Activated CD8-positive, alpha-beta memory T cell treated with anti-CD3 and anti-CD28 coated beads for 36 hours (primary cell): ENCODE data around the gene LCE4A. TPM values are rescaled to one million over a fixed set of nuclear protein-coding genes. Genes with fewer than 3 reads are reported as not detected.

ENCODE experiments used
- CTCF ChIA-PET: fragments of 350-600 bp; sonication (Branson Sonifier 250); formaldehyde crosslinking; loops from one replicate; lab custom pipeline; 2021; ENCODE audit warnings: antibody characterized with exemption; lab: Charles Lee
- POLR2A ChIA-PET: fragments of 350-600 bp; sonication (Branson Sonifier 250); formaldehyde crosslinking; loops from one replicate; lab custom pipeline; 2021; ENCODE audit warnings: antibody characterized with exemption; lab: Charles Lee
- total RNA-seq, 2 experiments: library from RNA; stranded (reverse); gene quantifications; one replicate each; pipeline ENCODE4 v1.2.3, GENCODE V29; 2021

The LCE4A gene
- total RNA-seq, 2 experiments from 2014 or later: not detected

DNA sequence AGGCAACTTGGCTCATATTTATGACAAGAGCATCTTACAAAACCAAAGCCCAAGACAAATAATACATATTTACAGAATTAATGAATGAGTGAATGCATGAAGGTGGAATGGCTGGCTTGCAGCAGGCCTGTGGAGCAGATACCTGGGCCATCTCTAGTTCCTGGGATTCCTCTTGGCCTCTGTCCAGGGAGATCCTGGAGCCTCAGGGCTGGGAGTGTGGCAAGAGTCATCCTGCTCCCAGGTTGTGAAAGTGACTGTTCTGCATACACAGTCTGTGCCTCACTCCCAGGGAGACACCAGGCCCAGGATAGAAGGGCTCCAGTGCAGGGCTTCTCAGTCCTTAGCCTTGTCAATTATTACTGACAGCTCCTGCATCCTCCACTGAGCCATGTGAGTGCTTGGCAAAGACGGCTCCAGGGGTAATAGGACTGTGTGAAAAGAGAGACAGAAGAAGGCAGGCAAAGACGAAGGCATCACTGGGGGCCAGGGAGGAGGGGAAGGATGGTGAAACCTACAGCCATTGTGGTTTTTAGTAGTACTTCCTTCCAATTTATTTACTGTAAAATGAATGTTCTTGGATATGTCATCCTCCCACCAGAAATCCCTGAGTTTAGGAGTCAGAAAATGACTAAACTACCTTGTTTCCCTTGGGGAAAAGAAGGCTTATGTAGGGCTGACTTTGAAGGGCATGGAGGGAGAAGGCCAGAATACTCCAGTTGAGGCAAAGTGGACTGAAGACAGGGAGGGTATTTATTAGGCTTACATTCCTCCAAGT, 35.6 kb downstream of the LCE4A start:
- POLR2A ChIA-PET: no interaction called here
- CTCF ChIA-PET: no interaction called here

DNA sequence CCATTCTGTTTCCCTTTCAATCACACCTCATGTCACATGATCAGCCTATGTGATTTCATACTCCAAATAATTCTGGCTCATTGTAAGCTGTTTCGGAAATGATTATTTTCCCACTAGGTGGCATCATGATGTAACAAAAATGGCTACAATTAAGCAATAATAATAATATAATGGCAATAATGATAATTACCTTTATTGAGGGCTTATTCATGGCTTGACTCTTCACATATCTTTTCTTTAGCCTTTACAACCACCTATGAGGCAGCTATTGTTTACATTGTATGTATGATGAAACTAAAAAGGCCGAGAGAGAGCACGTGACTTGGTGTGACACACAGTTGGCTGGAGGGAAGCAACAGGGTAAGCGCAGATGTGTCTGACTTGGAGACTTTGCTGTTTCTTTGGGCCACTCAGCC, 37.3 kb downstream of the LCE4A start:
- POLR2A ChIA-PET: no interaction called here

DNA sequence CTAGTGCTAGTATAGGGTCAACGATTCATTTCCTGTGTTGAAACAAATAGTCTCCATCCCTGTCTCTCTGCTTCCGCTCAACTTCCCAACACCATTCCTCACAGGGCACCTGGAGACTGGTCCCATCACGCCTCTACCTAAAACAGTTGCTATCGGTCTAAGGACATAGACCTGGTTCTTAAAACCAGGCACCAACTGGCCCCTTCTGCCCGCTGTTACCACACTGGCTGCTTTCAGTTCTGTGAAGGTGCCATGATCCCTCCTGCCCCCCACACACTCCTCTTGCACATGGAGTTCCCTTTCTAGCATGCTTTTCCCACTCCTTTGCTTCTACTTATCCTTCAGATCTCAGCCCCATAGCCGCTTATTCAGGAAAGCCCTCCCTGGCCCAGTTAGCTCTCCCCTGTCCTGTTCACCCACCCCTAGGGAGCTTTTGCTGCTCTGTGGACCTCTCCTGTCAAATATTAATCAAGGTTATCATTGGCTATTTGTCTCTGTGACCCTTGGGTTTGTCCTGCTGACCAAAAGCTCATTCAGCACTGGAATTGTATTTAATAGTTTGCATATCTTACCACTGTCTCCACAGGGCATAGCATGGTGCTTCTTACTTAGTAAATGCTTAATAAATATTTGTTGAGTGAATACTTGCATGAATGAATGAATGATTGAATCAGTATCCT, 37.9 kb downstream of the LCE4A start:
- ChIA-PET POLR2A (no interaction called here), CTCF (no interaction called here)

More for the DNA sequence above, 37.3 kb downstream of the LCE4A start:
- CTCF ChIA-PET: no interaction called here

DNA sequence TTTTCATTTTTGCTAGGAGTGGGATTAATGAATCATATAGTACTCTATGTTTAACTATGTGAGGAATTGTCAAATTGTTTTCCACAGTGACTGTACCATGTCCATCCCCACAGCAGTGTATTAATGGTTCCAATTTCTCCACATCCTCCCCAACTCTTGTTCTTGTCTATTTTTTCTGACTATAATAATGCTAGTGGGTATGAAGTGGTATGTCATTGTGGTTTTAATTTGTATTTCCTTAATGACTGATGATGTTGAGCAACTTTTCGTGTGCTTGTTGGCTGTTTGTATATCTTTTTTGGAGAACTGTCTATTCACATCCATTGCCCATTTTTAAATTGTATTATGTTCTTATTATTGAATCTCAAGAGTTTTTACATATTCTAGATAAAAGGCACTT, 39.9 kb downstream of the LCE4A start:
- ChIA-PET POLR2A (no interaction called here), CTCF (no interaction called here)

DNA sequence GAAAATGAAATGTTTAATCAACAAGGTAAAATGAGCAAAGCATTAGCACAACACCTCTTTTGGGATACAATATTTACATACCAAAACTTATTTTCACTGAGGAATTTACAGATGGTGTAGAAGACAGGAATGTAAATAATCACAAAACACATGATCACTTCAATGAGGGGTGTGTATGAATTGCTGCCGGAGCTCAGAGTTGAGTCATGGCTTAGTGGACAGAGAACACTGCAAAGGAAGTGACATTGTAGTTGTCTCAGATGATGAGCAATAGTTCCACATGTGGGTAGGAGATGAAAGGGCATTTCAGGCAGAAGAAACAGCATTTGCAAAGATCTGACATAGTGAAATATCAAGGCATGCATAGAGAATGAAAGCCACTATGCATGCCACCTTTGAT, 44.3 kb downstream of the LCE4A start:
- CTCF ChIA-PET: no interaction called here
- POLR2A ChIA-PET: no interaction called here

DNA sequence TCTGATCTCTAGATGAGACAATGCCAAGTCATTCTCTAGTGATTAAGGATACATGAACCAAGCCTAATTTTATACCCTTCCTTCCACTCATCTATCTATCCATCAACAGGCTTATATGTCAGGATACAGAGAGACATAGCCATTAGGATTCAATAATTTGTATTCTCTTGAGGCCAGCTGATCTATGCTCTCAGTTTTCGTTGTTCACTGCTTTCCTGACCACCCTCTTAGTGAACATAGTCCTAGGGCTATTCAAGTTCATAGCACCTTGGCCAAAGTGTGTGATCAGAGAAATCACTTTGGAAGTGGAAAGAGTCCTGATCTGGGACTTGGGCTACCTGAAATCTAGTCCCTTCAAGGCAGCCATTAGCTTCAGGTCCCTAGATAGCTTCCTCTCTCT, 45.6 kb downstream of the LCE4A start:
- POLR2A ChIA-PET: no interaction called here
- CTCF ChIA-PET: no interaction called here

DNA sequence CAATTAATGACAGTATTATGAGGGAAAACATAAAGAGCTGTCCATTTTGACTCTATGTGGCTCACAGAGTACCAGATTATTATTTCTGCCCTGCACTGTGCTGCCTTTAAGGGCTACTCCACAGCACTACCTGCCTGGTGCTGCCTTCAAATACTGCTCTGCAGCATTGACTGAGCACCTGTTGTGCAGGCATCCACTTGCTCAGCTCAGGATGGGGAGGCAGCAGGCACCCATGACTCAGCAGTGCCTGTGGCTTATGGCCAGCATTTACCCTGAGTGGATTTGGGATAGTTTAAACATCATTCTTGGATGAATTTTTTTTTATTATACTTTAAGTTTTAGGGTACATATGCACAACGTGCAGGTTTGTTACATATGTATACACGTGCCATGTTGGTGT, 48.9 kb downstream of the LCE4A start:
- POLR2A ChIA-PET: no interaction called here
- CTCF ChIA-PET: no interaction called here

DNA sequence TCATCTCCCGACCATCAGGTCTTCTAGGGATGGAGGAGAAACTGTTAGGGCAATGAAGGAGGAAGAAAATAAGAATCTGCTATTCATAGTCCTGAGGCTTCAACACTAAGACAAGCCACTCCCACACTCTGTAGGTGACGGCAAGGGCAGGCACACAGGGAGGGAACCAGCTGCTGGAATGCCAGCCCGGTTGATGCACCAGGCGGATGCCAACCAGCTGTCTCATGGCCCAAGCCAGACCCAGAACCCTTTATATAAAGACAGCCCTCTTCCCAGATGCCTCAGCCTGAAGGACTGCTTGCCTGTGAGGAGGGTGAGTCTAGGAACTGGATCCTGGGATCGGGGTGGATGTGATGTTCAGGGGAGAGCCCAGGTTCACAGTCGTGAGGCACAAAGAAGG, 49.8 kb downstream of the LCE4A start, which contains the start of gene KPRP:
KPRP (plus strand) TSS at position 279 of the 400 bp plus-strand sequence. CDS start 1,564 bp downstream, outside the sequence.
- ChIA-PET POLR2A (no interaction called here), CTCF (no interaction called here)

DNA sequence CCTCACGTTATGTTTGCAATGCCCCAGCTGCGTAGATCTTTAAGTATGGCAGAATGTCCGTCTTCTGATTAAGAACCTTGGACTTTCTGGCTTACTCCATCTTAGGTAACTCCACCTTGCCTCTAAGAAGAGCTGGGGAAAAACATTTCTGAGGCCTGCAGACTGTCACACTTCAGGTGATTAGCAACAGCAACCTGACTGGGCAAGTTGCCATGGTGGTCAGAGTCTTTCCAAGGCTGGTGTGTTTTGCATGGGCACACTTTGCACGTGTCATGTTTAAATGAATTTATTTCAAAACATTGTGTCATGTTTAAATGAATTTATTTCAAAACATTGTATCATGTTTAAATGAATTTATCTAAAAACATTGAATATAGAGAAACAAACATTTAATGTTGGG, 50.7 kb downstream of the LCE4A start:
- ChIA-PET CTCF (no interaction called here), POLR2A (no interaction called here)

Other genes starting within 250 kb of the LCE4A start
- not detected for gene LCE5A, start 197.4 kb upstream of the LCE4A start, total RNA-seq
- gene CRCT1, start 193.7 kb upstream of the LCE4A start, total RNA-seq: not detected
- not detected for gene LCE3E, start 141.4 kb upstream of the LCE4A start, total RNA-seq
- not detected for gene LCE3D, start 127.6 kb upstream of the LCE4A start, total RNA-seq
- not detected for gene LCE3C, start 107.9 kb upstream of the LCE4A start, total RNA-seq
- gene LCE3B, start 94.3 kb upstream of the LCE4A start, total RNA-seq: not detected
- gene LCE3A, start 85.1 kb upstream of the LCE4A start, total RNA-seq: not detected
- not detected for gene LCE2D, start 44.8 kb upstream of the LCE4A start, total RNA-seq
- gene LCE2C, start 32.9 kb upstream of the LCE4A start, total RNA-seq: not detected
- not detected for gene LCE2B, start 22.0 kb upstream of the LCE4A start, total RNA-seq
- gene LCE2A, start 9.8 kb upstream of the LCE4A start, total RNA-seq: not detected
- gene KPRP, start 49.9 kb downstream of the LCE4A start, total RNA-seq: not detected
- not detected for gene LCE1F, start 67.0 kb downstream of the LCE4A start, total RNA-seq
- gene LCE1E, start 78.1 kb downstream of the LCE4A start, total RNA-seq: not detected
- not detected for gene LCE1D, start 88.6 kb downstream of the LCE4A start, total RNA-seq
- not detected for gene LCE1C, start 98.5 kb downstream of the LCE4A start, total RNA-seq
- not detected for gene LCE1B, start 103.8 kb downstream of the LCE4A start, total RNA-seq
- not detected for gene LCE1A, start 119.3 kb downstream of the LCE4A start, total RNA-seq
- not detected for gene LCE6A, start 134.7 kb downstream of the LCE4A start, total RNA-seq
- gene LCE7A, start 151.8 kb downstream of the LCE4A start, total RNA-seq: not detected
- gene SMCP, start 170.2 kb downstream of the LCE4A start, total RNA-seq: not detected
- gene IVL, start 200.4 kb downstream of the LCE4A start, total RNA-seq: not detected
- not detected for gene SPRR5, start 239.0 kb downstream of the LCE4A start, total RNA-seq